KG1 (cell line): ENCODE results near the gene SPATA31E1.
"Not testable (repeated sequence)": the region's sequence is repeated elsewhere in the genome, so short reads cannot be mapped to it uniquely, and the experiment has no call there.

Source experiments
- DNase-seq: peaks from one replicate; lab custom pipeline; 2025; lab: John Stamatoyannopoulos, UW

SPATA31E1 gene

DNA sequence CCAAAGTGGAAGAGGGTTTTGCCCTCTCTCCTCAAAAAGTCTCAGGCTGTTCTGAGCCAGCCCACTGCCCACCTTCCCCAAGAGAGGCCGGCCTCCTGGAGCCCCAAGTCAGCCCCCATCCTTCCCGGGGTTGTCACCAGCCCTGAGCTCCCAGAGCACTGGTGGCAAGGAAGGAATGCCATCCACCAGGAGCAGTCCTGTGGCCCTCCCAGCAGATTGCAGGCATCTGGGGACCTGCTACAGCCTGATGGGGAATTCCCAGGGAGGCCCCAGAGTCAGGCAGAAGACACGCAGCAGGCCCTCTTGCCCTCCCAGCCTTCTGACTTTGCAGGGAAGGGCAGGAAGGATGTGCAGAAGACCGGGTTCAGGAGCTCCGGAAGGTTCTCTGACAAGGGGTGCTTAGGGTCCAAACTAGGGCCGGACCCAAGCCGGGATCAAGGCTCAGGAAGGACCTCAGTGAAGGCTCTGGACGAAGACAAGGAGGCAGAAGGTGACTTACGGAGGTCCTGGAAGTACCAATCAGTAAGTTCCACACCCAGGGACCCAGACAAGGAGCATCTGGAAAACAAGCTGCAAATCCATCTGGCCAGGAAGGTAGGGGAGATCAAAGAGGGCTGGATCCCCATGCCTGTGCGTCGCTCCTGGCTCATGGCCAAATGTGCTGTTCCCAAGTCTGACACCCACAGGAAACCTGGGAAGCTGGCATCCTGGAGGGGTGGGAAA lies 3.7 kb downstream of the SPATA31E1 start:
- DNase-seq: no peak

DNA sequence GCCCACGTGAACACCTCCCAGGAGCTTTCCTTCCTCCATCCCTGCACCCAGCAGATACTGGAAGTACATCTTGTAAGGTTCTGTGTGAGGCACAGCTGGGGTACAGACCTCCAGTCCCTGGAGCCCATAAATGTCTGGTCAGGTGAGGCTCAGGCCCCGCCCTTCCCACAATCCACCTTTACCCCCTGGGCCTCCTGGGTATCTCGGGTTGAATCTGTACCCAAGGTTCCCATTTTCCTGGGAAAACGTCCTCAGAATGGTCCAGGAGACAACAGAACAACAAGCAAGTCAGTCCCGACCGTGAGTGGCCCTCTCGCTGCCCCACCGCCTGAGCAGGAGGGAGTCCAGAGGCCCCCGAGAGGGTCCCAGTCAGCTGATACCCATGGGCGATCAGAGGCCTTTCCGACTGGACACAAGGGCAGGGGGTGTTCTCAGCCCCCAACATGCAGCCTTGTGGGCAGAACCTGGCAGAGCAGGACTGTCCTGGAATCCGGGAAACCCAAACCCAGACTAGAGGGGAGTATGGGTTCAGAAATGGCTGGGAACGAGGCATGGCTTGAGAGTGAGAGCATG lies 4.3 kb downstream of the SPATA31E1 start:
- DNase-seq: no peak

DNA sequence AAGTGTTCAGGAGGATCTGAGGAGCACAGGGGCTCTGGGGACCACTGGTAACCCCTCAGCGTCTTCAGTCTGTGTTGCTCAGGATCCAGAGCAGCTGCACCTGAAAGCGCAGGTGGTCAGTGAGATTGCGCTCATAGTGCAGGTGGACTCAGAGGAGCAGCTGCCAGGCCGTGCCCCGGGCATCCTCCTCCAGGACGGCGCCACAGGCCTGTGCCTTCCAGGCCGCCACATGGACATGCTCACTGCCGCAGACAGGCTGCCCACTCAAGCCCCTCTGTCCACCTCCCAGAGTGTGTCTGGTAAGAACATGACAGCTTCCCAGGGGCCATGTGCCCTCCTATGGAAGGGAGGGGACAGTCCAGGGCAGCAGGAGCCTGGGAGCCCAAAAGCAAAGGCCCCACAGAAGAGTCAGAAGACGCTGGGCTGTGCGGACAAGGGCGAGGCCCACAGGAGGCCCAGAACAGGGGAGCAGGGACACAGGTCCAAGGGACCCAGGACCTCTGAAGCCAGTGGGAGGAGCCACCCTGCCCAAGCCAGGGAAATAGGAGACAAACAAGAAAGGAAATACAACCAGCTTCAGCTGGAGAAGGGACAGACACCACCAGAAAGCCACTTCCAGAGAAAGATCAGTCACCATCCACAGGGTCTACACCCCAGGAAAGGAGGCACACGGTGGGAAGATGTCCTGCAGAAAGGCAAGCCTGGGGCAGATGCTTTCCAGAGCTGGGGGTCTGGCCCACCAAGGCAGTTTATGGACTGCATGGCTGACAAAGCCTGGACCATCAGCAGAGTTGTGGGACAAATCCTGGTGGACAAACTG lies 5.2 kb downstream of the SPATA31E1 start:
- DNase-seq: no peak

DNA sequence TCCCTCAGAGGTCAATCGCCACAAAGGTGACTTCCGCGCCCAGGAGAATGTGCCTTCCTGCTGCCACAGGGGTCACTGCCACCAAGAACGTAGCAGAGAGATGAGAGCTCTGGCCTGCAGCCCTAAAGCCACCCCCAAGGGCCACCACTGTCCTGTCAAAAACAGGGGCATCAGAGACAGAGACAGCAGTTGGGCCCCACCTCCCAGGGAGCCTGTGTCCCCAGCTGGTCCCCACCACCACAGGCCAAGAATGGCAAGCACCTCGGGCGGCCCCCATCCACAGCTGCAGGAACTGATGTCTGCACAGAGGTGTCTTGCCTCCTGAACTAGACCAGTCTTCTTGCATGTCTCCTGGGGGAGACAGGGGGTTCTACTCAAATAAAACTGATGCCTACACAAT lies 5.8 kb downstream of the SPATA31E1 start:
- no peak for DNase-seq

DNA sequence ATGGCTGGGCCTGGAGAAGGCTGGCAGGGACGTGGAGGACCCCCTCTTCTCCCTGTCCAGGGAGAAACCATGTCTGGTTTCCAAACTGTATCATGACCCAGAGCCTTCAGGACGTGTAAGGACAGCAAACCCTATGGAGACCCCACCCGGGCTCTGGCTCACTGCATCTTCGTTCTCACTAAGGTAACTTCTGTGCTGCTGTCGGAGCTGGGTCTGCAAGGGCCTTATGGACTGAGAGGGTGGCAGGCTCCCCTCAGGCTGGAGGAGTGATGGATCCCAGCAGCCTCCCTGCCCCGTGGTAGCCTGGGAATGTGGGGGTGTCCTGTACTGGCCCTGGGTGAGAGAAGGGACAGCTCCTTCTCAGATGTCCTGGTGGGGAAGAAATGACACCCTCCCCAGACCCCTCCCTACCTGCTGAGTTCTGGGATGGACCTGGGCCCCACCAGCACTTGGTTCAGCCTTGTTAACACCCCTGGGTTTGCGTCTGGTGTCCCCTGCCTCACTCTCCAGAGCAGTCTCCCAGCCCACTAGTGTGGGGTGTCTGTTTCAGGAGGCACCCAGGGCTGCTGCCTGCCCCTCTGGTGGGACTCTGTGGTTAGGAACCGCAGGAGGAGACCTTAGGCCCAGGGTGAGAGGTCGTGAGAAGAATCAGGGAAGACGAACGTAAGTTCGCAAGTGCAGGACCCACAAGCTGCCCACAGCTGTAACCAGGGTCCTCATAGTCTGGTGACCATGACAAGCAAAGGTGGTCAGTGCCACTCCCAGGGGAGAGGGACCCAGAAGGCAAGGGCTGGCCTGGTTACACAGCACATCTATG lies 6.6 kb downstream of the SPATA31E1 start:
- DNase-seq: no peak

DNA sequence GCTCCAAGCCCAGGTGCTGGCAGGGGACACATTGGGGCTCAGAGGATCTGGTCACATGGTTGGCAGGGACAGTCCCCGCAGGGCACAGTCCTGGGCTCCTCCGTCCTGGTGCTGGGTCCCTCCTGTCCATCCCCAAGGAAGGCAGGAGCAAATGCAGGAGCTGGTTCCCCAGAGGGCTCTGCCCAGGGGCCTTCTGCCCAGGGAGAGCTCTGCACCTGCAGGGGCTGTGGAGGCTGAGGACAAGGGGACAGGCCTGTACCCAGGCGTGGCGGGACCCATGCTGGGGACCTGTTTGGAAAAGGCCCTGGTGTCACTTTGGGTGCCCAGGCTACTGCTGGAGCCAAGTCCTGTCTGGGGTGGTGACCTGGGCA lies 7.2 kb downstream of the SPATA31E1 start:
- DNase-seq: no peak

DNA sequence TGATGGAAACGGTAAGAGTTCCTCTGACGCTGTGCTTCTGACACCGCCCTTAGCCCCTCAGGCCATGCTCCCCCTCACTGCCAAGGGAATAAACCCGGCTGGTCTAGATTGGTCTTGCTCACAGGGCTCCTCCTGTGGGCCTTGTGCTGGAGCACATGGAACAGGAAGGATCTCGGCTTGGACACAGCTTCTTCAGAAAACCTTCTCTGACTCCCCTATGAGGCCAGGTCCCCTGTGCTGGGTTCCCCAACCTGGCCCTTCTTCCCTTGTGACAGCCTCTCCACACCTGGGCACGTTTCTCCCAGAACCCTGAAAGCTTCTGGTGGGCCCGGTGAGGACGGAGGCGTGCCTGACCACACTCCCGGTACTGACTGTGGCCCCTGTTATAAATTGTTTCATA lies 8.2 kb downstream of the SPATA31E1 start:
- no peak for DNase-seq

DNA sequence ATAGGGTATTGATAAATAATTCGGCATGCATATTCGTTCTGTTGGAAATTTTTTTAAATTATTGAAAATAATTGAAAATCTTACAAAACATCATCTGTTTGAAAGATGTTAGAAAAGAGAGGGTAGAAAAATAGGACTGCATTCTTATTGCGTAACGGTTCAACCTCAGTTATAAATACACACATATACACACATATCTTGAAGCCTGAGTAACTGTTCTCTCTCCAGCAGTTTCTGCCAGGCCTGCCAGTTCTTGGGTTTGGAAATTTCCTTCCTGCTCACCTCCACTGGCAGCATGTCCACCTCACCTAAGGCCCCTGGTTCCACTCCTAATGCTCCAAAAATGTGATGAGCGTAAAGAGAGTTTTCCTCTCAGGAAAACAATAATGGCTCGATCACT lies 9.1 kb downstream of the SPATA31E1 start:
- no peak for DNase-seq

DNA sequence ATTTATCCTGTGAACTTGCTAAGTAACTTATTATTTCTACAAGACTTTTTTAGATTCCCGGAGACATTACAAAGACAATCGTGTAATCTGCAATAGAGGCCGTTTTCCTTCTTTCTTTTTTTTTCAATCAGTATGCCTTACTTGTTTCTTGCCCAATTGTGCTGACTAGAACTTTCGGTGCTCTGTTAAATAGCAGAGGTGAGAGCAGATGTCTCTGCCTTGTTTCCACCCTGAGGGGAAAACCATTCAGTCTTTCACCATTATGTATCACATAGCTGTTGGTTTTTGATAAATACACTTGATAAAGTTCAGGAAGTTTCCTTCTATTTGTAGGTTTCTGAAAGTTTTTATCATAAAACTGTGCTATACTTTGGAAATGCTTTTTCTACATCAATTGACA lies 10.3 kb downstream of the SPATA31E1 start:
- DNase-seq: no peak

DNA sequence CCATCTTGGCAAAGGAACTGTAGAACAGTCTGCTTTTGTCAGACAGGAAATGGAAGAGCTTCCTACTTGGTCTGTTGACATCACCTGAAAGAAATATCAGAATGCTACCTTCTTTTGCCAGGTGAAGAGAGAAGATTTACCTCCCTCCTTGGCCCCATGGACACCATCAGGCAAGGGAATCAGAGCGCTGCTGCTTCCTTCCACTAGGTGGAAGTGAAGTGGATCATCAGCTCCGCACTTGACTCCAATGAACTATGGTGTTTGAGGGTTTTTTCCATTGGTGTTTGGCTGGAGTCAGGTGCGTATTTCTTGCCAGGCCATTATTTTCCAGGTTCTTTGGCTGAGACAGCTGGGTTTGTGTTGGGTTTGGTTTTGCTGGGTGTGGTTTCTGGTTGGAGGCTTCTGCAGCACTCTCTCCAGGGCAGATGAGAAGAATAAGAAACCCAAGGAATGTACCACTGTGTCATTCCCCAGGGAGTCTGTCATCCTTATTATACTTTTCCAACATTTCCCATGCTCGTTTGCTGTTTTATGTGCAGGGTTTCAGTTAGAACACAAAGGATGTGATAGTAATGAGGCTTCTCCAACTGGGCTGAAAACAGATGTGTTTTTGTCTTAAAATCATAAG lies 12.4 kb downstream of the SPATA31E1 start:
- no peak for DNase-seq

DNA sequence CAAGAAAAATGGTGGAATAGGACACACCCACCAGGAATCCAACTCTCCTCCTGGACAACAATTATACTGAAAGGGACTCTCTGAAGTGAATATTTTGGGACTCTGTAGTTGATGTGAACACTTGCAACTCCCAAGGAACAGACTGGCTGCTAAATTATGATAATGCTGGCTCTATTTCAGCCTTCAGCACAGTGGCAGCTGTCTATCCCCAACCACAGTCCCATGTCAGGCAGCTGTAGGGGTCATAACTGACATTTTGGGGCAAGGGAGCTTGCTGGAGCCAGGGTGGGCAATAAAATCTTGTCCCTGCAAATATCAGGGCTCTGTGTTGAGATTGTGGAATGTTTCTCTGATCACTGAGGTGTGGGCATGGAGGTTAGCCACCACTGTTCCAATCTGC lies 14.2 kb downstream of the SPATA31E1 start:
- no peak for DNase-seq

DNA sequence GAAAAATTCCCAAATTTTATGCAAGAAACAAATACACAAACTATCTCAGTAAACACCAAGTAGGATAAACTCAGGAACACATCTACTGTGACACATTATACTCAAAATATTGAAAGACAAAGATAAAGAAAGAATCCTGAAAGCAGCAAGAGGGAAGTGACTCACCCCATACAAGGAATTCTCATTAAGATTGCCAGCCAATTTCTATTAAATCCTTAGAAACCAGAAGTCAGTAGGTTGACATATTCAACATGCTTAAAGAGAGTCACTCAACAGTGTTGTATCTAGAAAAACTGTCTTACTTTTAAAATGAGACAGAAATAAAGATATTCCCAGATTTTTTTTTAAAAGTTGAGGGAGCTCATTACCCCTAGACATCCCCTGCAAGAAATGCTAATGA lies 15.5 kb downstream of the SPATA31E1 start:
- no peak for DNase-seq

DNA sequence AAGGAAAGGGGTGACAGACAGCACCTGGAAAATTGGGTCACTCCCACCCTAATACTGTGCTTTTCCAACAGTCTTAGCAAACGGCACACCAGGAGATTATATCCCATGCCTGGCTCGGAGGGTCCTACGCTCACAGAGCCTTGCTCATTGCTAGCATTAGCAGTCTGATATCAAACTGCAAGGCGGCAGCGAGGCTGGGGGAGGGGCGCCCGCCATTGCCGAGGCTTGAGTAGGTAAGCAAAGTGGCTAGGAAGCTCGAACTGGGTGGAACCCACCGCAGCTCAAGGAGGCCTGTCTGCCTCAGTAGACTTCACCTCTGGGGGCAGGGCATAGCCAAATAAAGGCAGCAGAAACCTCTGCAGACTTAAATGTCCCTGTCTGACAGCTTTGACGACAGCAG lies 19.7 kb downstream of the SPATA31E1 start:
- DNase-seq: not testable (repeated sequence)

DNA sequence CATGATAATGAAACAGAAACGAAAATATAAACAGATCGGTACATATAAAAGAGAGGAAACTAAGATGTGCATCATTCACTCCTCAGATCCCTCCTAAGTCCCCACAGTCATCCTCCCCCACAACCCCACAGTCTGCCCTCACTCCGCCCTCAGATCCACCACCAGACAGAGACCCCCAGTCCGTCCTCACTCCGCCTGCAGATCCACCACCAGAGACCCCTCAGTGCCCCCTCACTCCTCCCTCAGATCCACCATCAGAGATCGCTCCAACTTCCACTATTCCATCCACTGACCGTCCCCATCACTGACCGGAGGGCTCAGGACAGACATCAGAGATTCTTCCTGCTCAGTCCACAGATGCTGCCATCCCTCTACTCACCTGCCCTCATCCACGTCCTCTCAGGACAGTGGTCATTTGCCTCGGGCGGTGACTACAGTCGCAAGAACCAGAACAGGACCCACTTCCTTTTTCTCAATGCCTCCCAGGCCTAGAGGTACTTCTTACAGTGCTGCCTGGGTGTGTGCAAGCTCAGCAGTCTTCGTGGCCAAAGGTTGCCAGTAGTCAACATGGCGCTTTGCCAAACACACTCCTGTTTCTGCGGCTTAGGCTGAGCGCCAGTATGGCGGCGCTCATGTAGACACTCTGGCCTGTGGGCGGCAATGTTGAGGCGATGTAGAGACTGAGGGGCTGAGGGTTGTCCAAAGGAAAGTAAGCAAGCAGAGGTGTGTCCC lies 26.8 kb downstream of the SPATA31E1 start:
- DNase-seq: no peak

DNA sequence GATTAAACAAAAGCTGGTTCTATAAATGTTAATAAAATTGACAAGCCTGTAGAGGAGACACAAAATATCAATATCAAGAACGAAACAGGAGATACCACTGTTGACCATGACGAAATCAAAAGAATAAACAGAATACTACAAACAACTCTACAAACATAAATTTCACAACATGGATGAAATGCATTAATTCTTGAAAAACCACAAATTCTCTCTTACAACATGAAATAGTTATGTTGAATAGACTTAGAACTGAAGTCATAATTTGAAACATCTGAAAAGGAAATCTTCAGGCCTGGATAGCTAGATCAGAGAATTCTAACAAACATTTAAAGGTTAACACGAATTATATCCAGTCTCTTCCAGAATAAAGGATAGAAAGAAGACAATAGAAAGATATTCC lies 28.1 kb downstream of the SPATA31E1 start:
- no peak for DNase-seq

DNA sequence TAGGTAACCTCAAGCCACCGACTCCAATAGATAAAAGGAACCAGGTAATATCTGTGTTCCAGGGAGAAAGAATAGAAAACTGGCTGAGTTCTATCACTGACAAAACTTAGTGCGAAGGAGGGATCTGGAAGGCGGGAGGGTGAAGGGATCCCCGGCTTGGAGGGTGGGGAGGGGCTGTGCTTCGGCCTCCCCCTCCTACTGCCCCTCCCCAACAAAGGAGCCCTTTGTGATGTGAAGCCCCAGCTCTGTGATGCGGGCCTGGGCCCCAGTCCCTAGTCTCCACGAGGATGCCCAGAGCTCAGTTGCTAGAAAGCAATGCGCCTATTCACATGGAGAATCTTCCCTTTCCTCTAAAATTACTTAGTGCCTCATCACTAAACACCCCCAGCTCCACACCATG lies 35.0 kb downstream of the SPATA31E1 start, which contains the start of gene SPATA31C1:
SPATA31C1 (plus strand) TSS at position 301 of the 400 bp plus-strand sequence.
- DNase-seq: not testable (repeated sequence)

DNA sequence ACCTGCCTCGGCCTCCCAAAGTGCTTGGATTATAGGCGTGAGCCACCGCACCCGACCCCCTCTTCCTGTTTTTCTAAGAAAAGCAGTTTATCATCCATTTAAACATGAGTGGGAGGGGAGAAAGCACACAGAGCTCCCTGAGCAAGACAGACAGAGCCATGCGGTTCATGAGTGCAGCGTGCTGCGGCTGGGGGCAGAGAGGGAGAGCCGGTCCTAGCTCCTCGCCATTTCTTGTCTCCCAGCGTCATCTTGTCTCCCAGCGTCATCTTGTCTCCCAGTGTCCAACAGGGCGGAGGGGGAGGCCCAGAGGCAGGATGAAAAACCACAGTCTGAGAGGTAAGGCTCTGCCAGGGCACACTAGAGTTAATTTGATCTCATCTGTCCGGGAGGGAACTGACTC lies 36.3 kb downstream of the SPATA31E1 start:
- not testable (repeated sequence) for DNase-seq

DNA sequence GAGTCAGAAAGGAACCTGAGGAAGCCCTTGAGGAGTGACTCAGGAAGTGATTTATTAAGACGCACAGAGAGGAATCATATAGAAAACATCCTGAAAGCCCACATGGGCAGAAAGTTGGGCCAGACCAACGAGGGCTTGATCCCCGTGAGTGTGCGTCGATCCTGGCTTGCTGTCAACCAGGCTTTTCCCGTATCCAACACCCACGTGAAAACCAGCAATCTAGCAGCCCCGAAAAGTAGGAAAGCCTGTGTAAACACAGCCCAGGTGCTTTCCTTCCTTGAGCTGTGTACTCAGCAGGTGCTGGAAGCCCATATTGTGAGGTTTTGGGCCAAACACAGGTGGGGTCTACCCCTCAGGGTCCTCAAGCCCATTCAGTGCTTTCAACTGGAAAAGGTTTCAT lies 38.9 kb downstream of the SPATA31E1 start:
- DNase-seq: not testable (repeated sequence)

DNA sequence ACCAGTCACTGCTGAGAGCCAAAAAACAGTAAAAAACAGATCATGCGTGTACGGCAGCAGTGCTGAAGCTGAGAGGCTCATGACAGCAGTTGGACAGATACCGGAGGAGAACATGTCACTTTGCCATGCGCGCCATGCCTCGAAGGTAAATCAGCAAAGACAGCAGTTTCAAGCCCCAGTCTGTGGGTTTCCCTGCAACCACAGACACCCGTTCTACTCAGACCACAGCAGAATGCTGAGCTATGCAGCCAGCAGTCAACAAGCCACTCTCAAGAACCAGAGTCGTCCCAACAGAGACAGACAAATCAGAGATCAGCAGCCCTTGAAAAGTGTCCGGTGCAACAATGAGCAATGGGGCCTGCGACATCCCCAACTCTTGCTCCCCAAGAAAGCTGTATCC lies 40.3 kb downstream of the SPATA31E1 start:
- DNase-seq: not testable (repeated sequence)

DNA sequence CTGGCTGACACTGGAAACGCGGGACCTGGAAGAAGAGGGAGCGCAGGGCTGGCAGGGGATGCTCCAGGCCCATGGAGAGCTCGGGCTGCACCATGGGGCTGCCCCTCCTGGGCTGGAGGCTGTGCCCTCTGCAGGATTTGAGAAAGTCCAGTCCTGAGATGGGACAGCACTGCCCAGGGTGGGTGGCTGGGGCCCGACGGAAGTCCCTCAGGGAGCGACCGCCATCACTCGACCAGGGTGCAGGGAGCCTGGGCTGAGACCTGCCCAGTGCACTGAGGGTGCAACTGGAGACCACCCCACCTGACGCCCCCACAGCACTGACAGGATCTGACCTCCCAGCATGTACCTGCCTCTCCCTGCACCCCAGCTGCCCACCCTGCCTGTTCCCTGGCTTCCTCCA lies 42.2 kb downstream of the SPATA31E1 start:
- not testable (repeated sequence) for DNase-seq

DNA sequence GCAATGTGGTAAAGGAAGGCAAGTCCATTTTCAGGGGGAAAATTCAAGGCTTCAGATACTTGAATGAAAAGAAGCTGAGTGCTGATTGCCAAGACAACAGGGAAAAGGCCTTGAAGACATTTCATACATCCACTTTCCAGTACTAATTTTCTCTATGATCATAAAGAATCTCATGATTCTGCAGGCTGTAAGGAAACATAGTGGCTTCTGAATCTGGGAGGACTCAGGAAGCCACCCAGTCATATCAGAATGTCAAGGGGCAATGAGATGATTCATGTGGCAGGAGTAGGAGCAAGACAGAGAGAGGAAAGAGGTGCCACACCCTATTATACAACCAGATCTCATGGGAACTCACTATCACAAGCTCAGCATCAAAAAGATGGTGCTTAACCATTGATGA lies 46.5 kb downstream of the SPATA31E1 start:
- DNase-seq: not testable (repeated sequence)
